KMS-11 (cell line): Measurements from ENCODE around the gene SYT7.

ENCODE experiments used
- H2AFZ ChIP-seq: fragments of 200-600 bp; sonication (generic); 2 replicates; pipeline ENCODE4 v1.6.1; 2016; ENCODE audit warnings: antibody characterized with exemption, mixed run types, low read depth
- H3K27ac ChIP-seq: fragments of 200-600 bp; sonication (generic); 2 replicates; pipeline ENCODE4 v1.6.1; 2016; ENCODE audit warnings: mild to moderate bottlenecking, mixed run types
- H3K27me3 ChIP-seq: fragments of 200-600 bp; sonication (generic); 2 replicates; pipeline ENCODE4 v1.6.1; 2017; ENCODE audit warnings: mild to moderate bottlenecking, low read depth, mixed run types, moderate library complexity; ENCODE audit not compliant: insufficient read depth
- H3K36me3 ChIP-seq: fragments of 200-600 bp; sonication (generic); 2 replicates; pipeline ENCODE4 v1.6.1; 2017; ENCODE audit warnings: mild to moderate bottlenecking, mixed run types; ENCODE audit not compliant: insufficient read depth
- H3K4me1 ChIP-seq: fragments of 200-600 bp; sonication (generic); 2 replicates; pipeline ENCODE4 v1.6.1; 2016; ENCODE audit warnings: mild to moderate bottlenecking, low read depth, mixed run types; ENCODE audit not compliant: poor library complexity, severe bottlenecking
- H3K4me2 ChIP-seq: fragments of 200-600 bp; sonication (generic); 2 replicates; pipeline ENCODE4 v1.7.0; 2016; ENCODE audit warnings: mild to moderate bottlenecking, mixed run types
- H3K4me3 ChIP-seq: fragments of 200-600 bp; sonication (generic); IDR thresholded peaks from 2 replicates; pipeline ENCODE4 v1.6.1; 2017; ENCODE audit warnings: low read depth, low read length, mixed read lengths; ENCODE audit not compliant: insufficient read depth
- H3K79me2 ChIP-seq: fragments of 200-600 bp; sonication (generic); 2 replicates; pipeline ENCODE4 v1.6.1; 2016; ENCODE audit warnings: low read depth, mixed run types; ENCODE audit not compliant: insufficient read depth
- H3K9ac ChIP-seq: fragments of 200-600 bp; sonication (generic); 2 replicates; pipeline ENCODE4 v1.6.1; 2016; ENCODE audit warnings: mild to moderate bottlenecking, mixed run types
- H4K20me1 ChIP-seq: fragments of 200-600 bp; sonication (generic); 2 replicates; pipeline ENCODE4 v1.6.1; 2016; ENCODE audit warnings: mild to moderate bottlenecking, mixed run types; ENCODE audit not compliant: insufficient read depth
- CTCF ChIP-seq: fragments of 200-600 bp; sonication (generic); conservative IDR thresholded peaks from 2 replicates; pipeline ENCODE4 v1.6.1; 2017; ENCODE audit warnings: low read depth, mild to moderate bottlenecking, antibody characterized with exemption, low read length, moderate library complexity, mixed read lengths

SYT7 gene

GRCh38 chr11:61571337-61571736, 9.5 kb downstream of the SYT7 start:
- TF ChIP-seq CTCF, result no peak
- H3K4me2 ChIP-seq, result no peak overlapping the region
- H3K4me3 ChIP-seq, result no peak overlapping the region
- H3K9ac ChIP-seq, result no peak overlapping the region
- no peaks in the 10 kb centered on the region for H3K79me2 ChIP-seq
- no peaks in the 10 kb centered on the region for H3K36me3 ChIP-seq
- no peaks in the 10 kb centered on the region for H4K20me1 ChIP-seq
- no peaks in the 10 kb centered on the region for H3K4me1 ChIP-seq
- H3K27me3 ChIP-seq, result peaks cover 66% of the 10 kb centered on the region
- H2AFZ ChIP-seq, result no peak overlapping the region
- H3K27ac ChIP-seq, result no peak overlapping the region

- no peak overlapping the region for H2AFZ ChIP-seq
- no peaks in the 10 kb centered on the region for H4K20me1 ChIP-seq
- H3K79me2 ChIP-seq, result no peaks in the 10 kb centered on the region
- TF ChIP-seq CTCF, result no peak
- H3K4me3 ChIP-seq, result no peak overlapping the region
- no peaks in the 10 kb centered on the region for H3K4me1 ChIP-seq
- peaks cover 66% of the 10 kb centered on the region for H3K27me3 ChIP-seq
- H3K4me2 ChIP-seq, result no peak overlapping the region
- no peaks in the 10 kb centered on the region for H3K36me3 ChIP-seq
- no peak overlapping the region for H3K9ac ChIP-seq
- H3K27ac ChIP-seq, result no peak overlapping the region
These were observed 11.2 kb downstream of the SYT7 start for GRCh38 chr11:61569701-61570100.

GRCh38 chr11:61569018-61569417, 11.9 kb downstream of the SYT7 start:
- TF ChIP-seq CTCF, result no peak
- no peaks in the 10 kb centered on the region for H4K20me1 ChIP-seq
- no peak overlapping the region for H3K4me3 ChIP-seq
- H3K4me2 ChIP-seq, result no peak overlapping the region
- H3K27ac ChIP-seq, result no peak overlapping the region
- H3K9ac ChIP-seq, result no peak overlapping the region
- no peak overlapping the region for H2AFZ ChIP-seq
- no peaks in the 10 kb centered on the region for H3K79me2 ChIP-seq
- H3K27me3 ChIP-seq, result peaks cover 66% of the 10 kb centered on the region
- no peaks in the 10 kb centered on the region for H3K36me3 ChIP-seq
- no peaks in the 10 kb centered on the region for H3K4me1 ChIP-seq

- TF ChIP-seq CTCF, result no peak; the same call in 1 of the 2 replicates
- no peaks in the 10 kb centered on the region for H4K20me1 ChIP-seq
- no peak overlapping the region for H3K4me3 ChIP-seq
- H3K27ac ChIP-seq, result no peak overlapping the region
- no peaks in the 10 kb centered on the region for H3K4me1 ChIP-seq
- H3K79me2 ChIP-seq, result no peaks in the 10 kb centered on the region
- H3K27me3 ChIP-seq, result peaks cover 68% of the 10 kb centered on the region
- no peak overlapping the region for H3K9ac ChIP-seq
- H3K4me2 ChIP-seq, result no peak overlapping the region
- H3K36me3 ChIP-seq, result no peaks in the 10 kb centered on the region
- H2AFZ ChIP-seq, result no peak overlapping the region
These were observed 13.4 kb downstream of the SYT7 start for GRCh38 chr11:61567286-61568061.
